OCI-LY3 (cell line): ENCODE data around the gene NOLC1.

Experiments
- CTCF ChIP-seq: fragments of 200-600, 300-600 bp; sonication (generic); IDR thresholded peaks from 2 replicates; pipeline ENCODE4 v1.5.1; 2014; ENCODE audit warnings: antibody characterized with exemption, low read length, low read depth
- EZH2phosphoT487 ChIP-seq: fragments of 200-600 bp; shearing (Covaris generic); IDR thresholded peaks from 2 replicates; pipeline ENCODE4 v1.6.1; 2018; ENCODE audit warnings: antibody characterized with exemption, mixed run types, low read depth

- no peak for TF ChIP-seq CTCF
- no peak for TF ChIP-seq EZH2phosphoT487
These were observed 7.6 kb downstream of the NOLC1 start for GRCh38 chr10:102159831-102160230.
